Brain pericyte (primary cell): ENCODE results near the gene ANO1.
"Not testable (repeated sequence)": the region's sequence is repeated elsewhere in the genome, so short reads cannot be mapped to it uniquely, and the experiment has no call there.

ENCODE experiments used
- DNase-seq: peaks from one replicate; pipeline ENCODE4 v3.0.0-alpha.2; 2012; ENCODE audit warnings: low read depth, low spot score

The ANO1 gene

GRCh38 chr11:70078095-70078780 lies at the start of gene ANO1:
ANO1 (plus strand) TSS chr11:70078317; CDS start chr11:70078607, 290 bp downstream.
- DNase-seq: no peak

DNA sequence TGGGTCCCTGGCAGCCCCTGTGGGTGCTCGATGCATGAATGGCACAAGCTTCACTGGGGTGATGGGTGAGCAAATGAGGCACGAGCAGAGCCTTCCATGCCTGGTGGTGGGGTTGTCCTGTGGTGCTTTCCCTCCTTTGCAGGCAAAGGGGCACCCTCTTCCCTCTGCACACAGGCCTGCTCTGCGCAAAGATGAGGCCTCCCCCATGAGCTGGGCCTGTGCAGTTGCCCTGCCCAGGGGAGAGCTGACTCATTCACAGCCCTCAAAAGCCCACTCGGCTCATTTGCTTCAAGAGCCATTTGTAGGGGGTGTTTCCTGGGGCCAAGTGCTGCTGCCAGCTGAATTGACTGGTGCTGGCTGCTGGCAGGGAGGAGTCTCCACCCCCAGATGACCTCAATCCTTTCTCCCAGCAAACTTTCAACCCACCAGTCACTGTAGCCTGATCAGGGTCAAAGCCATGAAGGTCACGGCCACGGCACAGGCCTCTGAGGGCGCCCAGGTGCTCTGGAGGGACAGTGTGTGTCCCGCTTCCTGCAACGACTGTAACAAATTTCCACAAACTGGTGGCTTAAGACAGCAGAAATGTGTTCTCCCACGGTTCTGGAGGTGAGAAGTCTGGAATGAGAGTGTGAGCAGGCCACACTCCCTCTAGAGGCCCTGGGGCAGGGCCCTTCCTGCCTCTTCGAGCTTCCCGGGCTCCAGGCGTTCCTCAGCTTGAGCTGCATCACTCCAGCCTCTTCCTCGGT lies 48.8 kb upstream of the ANO1 start:
- no peak for DNase-seq

DNA sequence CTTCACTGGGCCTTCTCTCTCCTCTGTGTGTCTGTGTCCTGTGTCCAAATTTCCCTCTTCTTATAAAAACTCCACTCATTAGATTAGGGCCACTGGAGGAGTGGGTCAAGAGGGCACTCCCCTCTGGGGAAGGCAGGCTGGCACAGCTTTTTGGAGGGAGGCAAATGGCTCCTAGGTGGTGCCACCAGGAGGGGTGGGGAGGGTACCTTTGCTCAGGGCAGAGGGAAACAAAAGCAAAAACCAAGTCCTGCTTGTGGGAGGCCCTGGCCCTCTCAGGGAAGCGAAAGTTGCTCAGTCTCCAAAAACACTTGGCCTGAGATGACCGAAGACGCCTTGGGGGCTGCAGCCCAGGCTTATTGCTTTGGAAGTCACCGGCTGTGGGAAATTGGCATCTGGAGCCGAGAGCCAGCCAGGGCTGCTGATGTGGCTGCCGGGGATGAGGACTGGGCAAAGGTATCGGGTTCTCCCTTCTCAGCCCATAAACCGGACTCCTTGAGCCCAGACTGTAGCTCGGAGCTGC lies 48.2 kb upstream of the ANO1 start:
- no peak for DNase-seq

DNA sequence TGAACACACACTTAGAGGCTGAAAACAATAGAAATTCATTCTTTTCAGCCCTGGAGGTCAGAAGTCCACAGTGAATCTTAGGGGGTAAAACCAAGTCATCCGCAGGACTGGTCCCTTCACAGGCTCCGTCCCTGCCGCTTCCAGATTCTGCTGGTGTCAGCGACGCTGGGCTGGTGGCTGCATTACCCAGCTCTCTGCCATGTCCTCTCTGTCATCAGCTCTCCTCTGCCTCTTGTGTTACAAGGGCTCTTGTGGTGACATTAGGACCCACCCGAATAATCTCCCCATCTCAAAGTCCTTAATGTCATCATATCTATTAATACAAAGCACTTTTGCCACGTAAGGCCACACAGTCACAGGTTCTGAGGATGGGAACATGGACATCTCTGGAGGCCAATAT lies 47.7 kb upstream of the ANO1 start:
- DNase-seq: no peak

- DNase-seq: no peak
These were observed 46.3 kb upstream of the ANO1 start for GRCh38 chr11:70031631-70032469.

DNA sequence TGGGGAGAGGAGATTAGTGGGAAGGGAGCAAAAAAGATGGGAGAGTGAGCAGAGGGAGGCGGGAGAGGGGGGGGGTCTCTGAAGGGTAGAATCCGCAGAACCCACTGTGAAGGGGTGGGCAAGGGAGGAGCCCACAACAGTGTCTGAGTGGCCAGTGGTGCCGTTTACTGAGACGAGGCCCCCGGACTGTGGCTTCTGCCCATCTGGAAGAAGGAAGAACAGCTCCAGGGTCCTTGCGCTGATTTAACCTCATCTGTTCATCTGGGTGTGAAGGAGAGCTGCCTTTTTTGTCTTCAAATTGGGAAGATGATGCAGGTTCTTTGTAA lies 45.7 kb upstream of the ANO1 start:
- DNase-seq: no peak

DNA sequence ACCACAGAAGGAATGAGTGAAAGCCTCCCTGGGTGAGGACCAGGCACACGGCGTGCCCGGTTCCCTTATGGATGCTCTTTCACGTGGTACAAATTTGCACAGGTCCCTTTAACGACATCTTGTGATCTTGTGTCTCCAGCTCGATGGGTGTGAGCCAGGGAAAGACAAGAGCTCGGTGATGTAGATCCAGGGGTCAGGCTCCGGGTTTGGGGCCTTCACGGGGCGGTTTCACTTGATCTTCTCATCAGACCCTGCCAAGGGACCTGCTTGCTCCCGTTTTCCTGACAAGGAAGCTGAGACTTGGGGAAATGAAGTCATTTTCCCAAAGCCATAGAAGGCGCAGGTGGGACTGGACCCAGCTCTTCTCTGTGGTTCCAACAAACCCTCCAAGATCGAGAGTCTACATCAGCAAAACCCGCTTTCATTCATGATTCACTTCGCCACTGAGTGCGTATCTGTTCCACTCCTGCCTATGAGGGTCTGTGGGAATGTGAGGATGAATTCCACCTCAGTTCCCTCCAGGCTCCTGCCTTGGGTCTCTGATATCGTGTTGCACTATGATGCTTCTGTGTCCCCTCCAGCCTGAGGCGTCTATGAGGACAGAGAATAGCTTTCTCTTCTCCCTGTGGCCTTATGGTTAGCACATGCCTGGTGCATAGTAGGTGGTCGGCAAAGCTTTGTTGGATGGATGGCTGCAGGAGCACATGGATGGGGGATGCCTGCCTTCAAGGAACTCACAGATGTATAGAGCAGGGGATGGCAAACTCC lies 45.0 kb upstream of the ANO1 start:
- no peak for DNase-seq

- no peak for DNase-seq
These were observed 44.4 kb upstream of the ANO1 start for GRCh38 chr11:70033711-70034070.

- DNase-seq: no peak
These were observed 43.3 kb upstream of the ANO1 start for GRCh38 chr11:70034740-70035365.

GRCh38 chr11:70035665-70036064 lies 42.5 kb upstream of the ANO1 start:
- DNase-seq: not testable (repeated sequence)

GRCh38 chr11:70036971-70037882 lies 40.9 kb upstream of the ANO1 start:
- DNase-seq: no peak

- no peak for DNase-seq
These were observed 39.9 kb upstream of the ANO1 start for GRCh38 chr11:70038034-70038834.

DNA sequence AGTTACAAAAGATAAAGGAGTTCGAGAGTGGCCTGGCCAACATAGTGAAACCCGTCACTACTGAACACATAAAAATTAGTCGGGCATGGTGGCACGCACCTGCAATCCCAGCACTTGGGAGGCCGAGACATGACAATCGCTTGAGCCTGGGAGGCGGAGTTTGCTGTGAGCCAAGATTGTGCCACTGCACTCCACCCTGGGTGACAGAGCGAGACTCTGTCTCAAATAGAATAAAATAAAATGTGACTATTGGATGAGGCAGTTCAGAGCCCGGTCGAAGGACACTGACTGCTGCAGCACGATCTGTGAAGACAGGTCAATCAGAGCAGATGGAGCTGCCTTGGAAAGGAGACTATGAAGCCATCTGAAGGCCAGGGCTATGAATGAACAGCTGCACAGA lies 37.7 kb upstream of the ANO1 start:
- DNase-seq: no peak

DNA sequence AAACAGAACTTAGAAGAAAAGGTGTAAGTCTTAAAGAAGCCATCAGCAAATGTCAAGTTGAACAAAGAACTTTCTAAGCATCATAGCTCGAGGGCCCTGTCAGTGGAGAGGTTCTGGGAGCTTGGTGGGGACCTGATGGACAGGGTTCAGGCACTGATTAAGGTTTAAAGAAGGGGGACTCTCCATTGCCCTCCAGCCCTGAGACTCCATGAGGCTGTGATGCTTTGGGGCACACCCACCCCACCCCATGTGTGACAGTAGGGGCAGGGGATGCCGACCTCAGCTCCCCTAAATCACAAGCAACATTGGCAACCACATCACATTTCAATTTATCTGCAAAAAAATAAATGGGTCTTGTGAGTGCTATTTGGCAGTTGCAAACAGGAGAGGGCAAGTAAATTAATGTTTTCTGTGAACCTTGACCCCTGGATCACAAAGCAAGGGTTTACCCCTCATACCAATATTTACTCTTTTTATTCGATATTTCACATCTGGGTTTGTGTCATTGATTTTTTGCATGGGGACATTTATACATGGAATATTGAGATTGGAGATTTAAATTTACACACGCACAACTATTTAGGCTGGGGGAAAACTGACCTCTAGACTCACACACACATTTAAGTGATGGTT lies 37.1 kb upstream of the ANO1 start:
- no peak for DNase-seq

- no peak for DNase-seq
These were observed 34.6 kb upstream of the ANO1 start for GRCh38 chr11:70043482-70043881.

DNA sequence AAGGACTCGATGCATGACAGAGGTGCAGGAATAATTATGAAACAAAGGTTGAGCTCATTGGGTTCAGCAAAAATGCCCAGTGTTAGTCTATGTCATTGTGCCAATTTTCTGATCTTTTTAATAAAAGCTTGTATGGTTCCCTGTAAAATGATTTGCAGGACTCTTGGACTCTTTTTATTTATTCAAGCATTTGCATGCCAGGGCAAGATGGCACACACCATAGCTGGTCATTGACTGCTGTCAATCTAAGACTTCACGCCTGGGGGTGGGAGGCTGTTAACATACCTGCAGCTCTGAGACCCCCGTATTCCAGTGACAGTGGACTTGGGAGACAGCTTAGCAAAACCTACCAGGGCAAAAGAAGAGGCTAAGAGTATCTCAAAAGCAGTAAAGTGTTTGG lies 32.0 kb upstream of the ANO1 start:
- DNase-seq: no peak

GRCh38 chr11:70048279-70049024 lies 29.7 kb upstream of the ANO1 start:
- no peak for DNase-seq

DNA sequence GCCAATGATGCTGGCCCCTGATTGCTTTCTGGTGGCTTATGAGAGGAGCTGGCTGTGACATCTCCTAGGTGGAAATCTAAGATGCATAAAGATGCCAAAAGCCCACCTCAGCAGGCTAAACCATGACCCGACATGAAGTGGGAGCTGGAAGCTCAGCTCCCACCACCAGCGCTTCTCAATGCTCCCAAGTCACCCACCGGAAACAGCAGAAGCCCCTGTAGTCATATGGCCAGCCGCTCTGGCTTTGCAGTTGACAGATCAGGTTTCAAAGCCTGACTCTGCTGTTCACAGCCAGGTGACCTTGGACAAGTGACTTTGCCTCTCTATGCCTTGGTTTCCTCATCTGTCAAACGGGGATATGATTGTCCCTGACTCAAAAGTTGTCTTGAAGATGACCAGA lies 29.1 kb upstream of the ANO1 start:
- no peak for DNase-seq
